Dermis microvascular lymphatic vessel endothelial cell (primary cell): ENCODE results near the gene NDST1. TPM values are rescaled to one million over a fixed set of nuclear protein-coding genes. Genes with fewer than 3 reads are reported as not detected.

Source experiments
- DNase-seq, 2 donors: peaks; one replicate each; pipeline versions ENCODE4 v3.0.0 to v3.0.0-alpha.2; 2010; ENCODE audit warnings: low read depth in 2 of 2
- total RNA-seq: library from RNA; depleted of rRNA; stranded (reverse); fragments of >200 nt; gene quantifications from 2 replicates; pipeline ENCODE4 v1.2.1, GENCODE V29; 2014

The NDST1 gene
- total RNA-seq, 1 donor from 2014 or later = 22.3 TPM

- DNase-seq = no peak
Observed at GRCh38 chr5:150585781-150586341, 77.9 kb downstream of the NDST1 start.

- DNase-seq = no peak
Observed at GRCh38 chr5:150587016-150587415, 79.1 kb downstream of the NDST1 start.

GRCh38 chr5:150587856-150588595 is 80.1 kb downstream of the NDST1 start:
- no peak for DNase-seq

GRCh38 chr5:150588596-150588890 is 80.6 kb downstream of the NDST1 start:
- DNase-seq = no peak

- DNase-seq = peak; percentile 36 to 87
Observed at GRCh38 chr5:150589862-150590601, 82.1 kb downstream of the NDST1 start.

GRCh38 chr5:150590979-150591695 is 83.2 kb downstream of the NDST1 start:
- peak in 1 of 2 donors; percentile 59 for DNase-seq

- no peak for DNase-seq
Observed at GRCh38 chr5:150593593-150593992, 85.7 kb downstream of the NDST1 start.

GRCh38 chr5:150593996-150594395 is 86.1 kb downstream of the NDST1 start:
- no peak for DNase-seq

- peak in 1 of 2 donors; percentile 95 for DNase-seq
Observed at GRCh38 chr5:150595466-150596031, 87.6 kb downstream of the NDST1 start.

- no peak for DNase-seq
Observed at GRCh38 chr5:150596313-150596712, 88.4 kb downstream of the NDST1 start.

- no peak for DNase-seq
Observed at GRCh38 chr5:150596826-150597225, 88.9 kb downstream of the NDST1 start.

- DNase-seq = no peak
Observed at GRCh38 chr5:150598006-150598405, 90.1 kb downstream of the NDST1 start.

GRCh38 chr5:150598821-150599273 is 90.9 kb downstream of the NDST1 start:
- DNase-seq = no peak

- no peak for DNase-seq
Observed at GRCh38 chr5:150599281-150599680, 91.3 kb downstream of the NDST1 start.

GRCh38 chr5:150599917-150600511 is 92.1 kb downstream of the NDST1 start:
- DNase-seq = peak; percentile 81 to 93

GRCh38 chr5:150600616-150601490 is 92.9 kb downstream of the NDST1 start:
- DNase-seq = no peak

GRCh38 chr5:150601491-150602345 is 93.8 kb downstream of the NDST1 start:
- no peak for DNase-seq

GRCh38 chr5:150603052-150603451 is 95.1 kb downstream of the NDST1 start:
- no peak for DNase-seq

- no peak for DNase-seq
Observed at GRCh38 chr5:150603491-150603890, 95.6 kb downstream of the NDST1 start.
